HCT116 (cell line): ENCODE data around the gene AURKA.

Experiments used
- CEBPB ChIP-seq: IDR thresholded peaks from 2 replicates; pipeline ENCODE4 v1.6.1; 2012; ENCODE audit warnings: low read depth
- EZH2 ChIP-seq: fragments of 200-600 bp; sonication (generic); IDR thresholded peaks from 2 replicates; pipeline ENCODE4 v1.6.1; 2017; ENCODE audit warnings: antibody characterized with exemption, mixed run types
- TF ChIP-seq, protein P1 (sequence below): IDR thresholded peaks from 2 replicates; pipeline ENCODE4 v1.6.1; 2012; ENCODE audit warnings: low read depth
- TF ChIP-seq, protein P2 (sequence below): IDR thresholded peaks from 2 replicates; pipeline ENCODE4 v1.6.1; 2012

DNA sequence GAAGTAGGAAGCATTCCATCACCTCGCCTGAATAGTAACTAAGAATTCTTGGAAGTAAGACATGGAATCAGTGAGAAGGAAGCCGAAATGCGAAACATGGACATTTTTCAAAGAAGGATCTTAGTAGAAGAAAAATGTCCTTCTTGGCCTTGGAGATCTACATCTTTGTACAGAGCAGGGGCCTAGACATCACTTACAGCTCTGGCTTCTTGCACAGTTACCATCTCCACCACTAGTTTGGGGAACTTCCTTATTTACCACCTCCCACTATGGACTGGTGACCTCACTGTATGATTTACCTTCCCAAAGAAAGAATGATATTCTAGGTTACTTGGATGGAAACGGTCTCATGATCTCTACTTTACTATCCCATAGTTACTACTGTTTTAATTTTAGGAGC is 35.8 kb upstream of the AURKA start:
- TF ChIP-seq, protein P1, sequence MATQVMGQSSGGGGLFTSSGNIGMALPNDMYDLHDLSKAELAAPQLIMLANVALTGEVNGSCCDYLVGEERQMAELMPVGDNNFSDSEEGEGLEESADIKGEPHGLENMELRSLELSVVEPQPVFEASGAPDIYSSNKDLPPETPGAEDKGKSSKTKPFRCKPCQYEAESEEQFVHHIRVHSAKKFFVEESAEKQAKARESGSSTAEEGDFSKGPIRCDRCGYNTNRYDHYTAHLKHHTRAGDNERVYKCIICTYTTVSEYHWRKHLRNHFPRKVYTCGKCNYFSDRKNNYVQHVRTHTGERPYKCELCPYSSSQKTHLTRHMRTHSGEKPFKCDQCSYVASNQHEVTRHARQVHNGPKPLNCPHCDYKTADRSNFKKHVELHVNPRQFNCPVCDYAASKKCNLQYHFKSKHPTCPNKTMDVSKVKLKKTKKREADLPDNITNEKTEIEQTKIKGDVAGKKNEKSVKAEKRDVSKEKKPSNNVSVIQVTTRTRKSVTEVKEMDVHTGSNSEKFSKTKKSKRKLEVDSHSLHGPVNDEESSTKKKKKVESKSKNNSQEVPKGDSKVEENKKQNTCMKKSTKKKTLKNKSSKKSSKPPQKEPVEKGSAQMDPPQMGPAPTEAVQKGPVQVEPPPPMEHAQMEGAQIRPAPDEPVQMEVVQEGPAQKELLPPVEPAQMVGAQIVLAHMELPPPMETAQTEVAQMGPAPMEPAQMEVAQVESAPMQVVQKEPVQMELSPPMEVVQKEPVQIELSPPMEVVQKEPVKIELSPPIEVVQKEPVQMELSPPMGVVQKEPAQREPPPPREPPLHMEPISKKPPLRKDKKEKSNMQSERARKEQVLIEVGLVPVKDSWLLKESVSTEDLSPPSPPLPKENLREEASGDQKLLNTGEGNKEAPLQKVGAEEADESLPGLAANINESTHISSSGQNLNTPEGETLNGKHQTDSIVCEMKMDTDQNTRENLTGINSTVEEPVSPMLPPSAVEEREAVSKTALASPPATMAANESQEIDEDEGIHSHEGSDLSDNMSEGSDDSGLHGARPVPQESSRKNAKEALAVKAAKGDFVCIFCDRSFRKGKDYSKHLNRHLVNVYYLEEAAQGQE, result no peak
- TF ChIP-seq, protein P2, sequence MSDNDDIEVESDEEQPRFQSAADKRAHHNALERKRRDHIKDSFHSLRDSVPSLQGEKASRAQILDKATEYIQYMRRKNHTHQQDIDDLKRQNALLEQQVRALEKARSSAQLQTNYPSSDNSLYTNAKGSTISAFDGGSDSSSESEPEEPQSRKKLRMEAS, result no peak
- TF ChIP-seq CEBPB, result no peak
- TF ChIP-seq EZH2, result no peak
